Activated naive CD4-positive, alpha-beta T cell treated with Interleukin-2 at 50 U/mL for 16 hours (primary cell): ENCODE data around the gene RHOBTB1.

Experiments used
- DNase-seq: peaks from one replicate; pipeline ENCODE4 v3.0.0-alpha.2; 2020

The RHOBTB1 gene

GRCh38 chr10:60905580-60905979, 38.4 kb downstream of the RHOBTB1 start:
- DNase-seq: no peak

- no peak for DNase-seq
Measured at GRCh38 chr10:60903096-60903495, 40.9 kb downstream of the RHOBTB1 start.

GRCh38 chr10:60901561-60902235, 42.3 kb downstream of the RHOBTB1 start:
- no peak for DNase-seq

GRCh38 chr10:60899266-60899665, 44.7 kb downstream of the RHOBTB1 start:
- no peak for DNase-seq

- no peak for DNase-seq
Measured at GRCh38 chr10:60898321-60898720, 45.7 kb downstream of the RHOBTB1 start.

GRCh38 chr10:60896810-60897209, 47.2 kb downstream of the RHOBTB1 start:
- no peak for DNase-seq

GRCh38 chr10:60896033-60896432, 48.0 kb downstream of the RHOBTB1 start:
- DNase-seq: no peak

GRCh38 chr10:60894786-60895185, 49.2 kb downstream of the RHOBTB1 start:
- DNase-seq: no peak

GRCh38 chr10:60893231-60893630, 50.8 kb downstream of the RHOBTB1 start:
- no peak for DNase-seq

- no peak for DNase-seq
Measured at GRCh38 chr10:60892571-60892970, 51.4 kb downstream of the RHOBTB1 start.

GRCh38 chr10:60890811-60891210, 53.2 kb downstream of the RHOBTB1 start:
- DNase-seq: no peak

- DNase-seq: no peak
Measured at GRCh38 chr10:60883187-60883586, 60.8 kb downstream of the RHOBTB1 start.

- DNase-seq: no peak
Measured at GRCh38 chr10:60878224-60878623, 65.8 kb downstream of the RHOBTB1 start.

- DNase-seq: no peak
Measured at GRCh38 chr10:60877777-60878120, 66.2 kb downstream of the RHOBTB1 start.

- no peak for DNase-seq
Measured at GRCh38 chr10:60877061-60877776, 66.8 kb downstream of the RHOBTB1 start.

GRCh38 chr10:60873758-60874157, 70.2 kb downstream of the RHOBTB1 start:
- no peak for DNase-seq

- DNase-seq: no peak
Measured at GRCh38 chr10:60872451-60872850, 71.5 kb downstream of the RHOBTB1 start.

GRCh38 chr10:60871215-60871614, 72.8 kb downstream of the RHOBTB1 start:
- no peak for DNase-seq

- DNase-seq: no peak
Measured at GRCh38 chr10:60870803-60871202, 73.2 kb downstream of the RHOBTB1 start.

- DNase-seq: no peak
Measured at GRCh38 chr10:60870416-60870728, 73.6 kb downstream of the RHOBTB1 start.

GRCh38 chr10:60869652-60870415, 74.2 kb downstream of the RHOBTB1 start:
- no peak for DNase-seq

- DNase-seq: no peak
Measured at GRCh38 chr10:60868946-60869345, 75.0 kb downstream of the RHOBTB1 start.

- DNase-seq: no peak
Measured at GRCh38 chr10:60865198-60865783, 78.7 kb downstream of the RHOBTB1 start.

- no peak for DNase-seq
Measured at GRCh38 chr10:60863796-60864195, 80.2 kb downstream of the RHOBTB1 start.
